Activated CD8-positive, alpha-beta memory T cell treated with anti-CD3 and anti-CD28 coated beads, Interleukin-2, amount 50 U/mL, for 24 hours (primary cell): ENCODE results near the gene SH3BP4.

Source experiments
- DNase-seq: peaks from one replicate; pipeline ENCODE4 v3.0.0-alpha.2; 2020; ENCODE audit errors: extremely low read depth

Gene SH3BP4

DNA sequence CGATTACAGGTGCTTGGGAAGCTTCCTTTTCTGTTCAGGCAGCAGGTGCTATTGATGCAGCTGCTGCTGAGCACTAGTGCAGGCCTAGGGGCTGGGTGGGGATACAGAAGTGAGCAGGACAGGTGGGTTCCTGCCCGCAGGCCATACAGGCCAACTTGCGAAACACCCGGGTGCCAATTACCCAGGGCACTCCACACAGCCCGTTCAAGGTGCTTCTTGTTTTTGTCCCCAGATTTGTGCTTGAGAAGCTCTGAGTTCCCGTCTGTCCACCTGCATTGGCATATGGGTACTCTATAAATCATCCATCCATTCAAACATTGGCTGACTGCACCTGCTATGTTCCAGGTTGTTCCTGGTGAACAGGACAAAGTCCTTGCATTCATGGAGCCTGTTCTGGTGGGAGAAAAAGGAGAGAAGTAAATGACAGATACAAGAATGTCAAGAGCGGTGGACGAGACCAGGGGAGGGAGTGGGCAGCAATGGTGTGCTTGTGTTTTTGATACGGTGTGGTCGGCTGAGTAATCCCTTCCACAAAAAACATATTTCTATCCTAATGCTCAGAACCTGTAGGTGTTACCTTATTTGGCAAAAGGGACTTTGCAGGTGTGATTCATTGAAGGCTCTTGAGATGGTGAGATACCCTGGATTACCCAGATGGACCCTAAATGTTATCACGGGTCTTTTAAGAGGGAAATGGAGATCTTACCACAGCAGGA is 31.4 kb downstream of the SH3BP4 start:
- no peak for DNase-seq

DNA sequence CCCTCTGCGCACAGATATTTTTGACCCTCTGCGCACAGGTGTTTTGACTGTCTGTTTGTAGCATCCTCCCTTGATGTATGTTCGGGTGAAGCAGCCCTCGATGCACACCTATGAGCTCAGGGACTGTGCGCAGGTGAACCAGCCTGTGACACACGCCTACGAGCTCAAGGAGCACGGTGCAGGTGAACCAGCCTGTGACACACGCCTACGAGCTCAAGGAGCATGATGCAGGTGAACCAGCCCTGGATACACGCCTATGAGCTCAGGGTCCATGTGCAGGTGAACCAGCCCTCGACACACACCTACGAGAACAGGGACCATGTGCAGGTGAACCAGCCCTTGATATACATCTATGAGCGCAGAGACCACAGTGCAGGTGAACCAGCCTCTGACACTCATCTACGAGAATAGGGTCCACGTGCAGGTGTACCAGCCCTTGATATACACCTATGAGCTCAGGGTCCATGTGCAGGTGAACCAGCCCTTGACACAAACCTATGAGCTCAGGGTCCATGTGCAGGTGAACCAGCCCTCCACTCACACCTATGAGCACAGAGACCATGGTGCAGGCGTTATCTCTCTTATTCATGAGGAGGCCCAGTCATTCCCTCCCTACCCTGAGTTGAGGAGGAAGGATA is 33.9 kb downstream of the SH3BP4 start:
- DNase-seq, result no peak

- no peak for DNase-seq
Measured at GRCh38 chr2:234986390-234986789, 34.6 kb downstream of the SH3BP4 start.

DNA sequence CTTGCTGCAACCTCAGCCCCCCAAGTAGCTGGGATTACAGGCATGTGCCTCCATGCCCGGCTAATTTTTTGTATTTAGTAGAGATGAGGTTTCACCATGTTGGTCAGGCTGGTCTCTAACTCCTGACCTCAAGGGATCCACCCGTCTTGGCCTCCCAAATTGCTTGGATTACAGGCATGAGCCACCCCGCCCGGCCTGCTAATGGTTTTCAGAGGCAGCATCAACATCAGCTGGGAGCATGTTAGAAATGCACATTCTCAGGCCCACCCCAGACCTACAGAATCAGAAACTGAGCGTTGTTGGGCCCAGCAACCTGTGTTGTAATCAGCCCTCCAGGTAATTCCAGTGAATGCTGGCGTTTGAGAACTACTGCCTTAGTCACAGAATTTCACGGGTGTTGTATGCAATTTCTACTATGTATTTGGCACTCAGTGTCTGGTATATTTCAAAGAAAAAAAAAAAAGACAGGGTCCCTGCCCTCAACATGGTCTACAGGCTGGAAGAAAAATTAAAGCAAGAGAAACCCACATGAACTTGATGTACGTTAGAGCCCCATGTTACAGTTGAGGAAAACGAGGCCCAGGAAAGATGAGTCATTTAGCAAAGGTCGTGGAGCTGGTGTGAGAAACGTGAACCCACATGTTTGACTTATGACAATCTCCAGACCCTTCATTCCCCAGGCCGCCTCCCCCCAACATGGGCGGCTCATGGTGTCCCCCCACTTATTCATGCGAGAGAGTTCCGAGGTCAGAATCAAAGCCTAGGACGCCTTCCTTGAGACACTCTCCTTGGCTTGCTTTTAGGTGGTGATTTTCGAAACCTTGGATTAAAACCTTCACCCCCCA is 35.3 kb downstream of the SH3BP4 start:
- DNase-seq, result no peak

DNA sequence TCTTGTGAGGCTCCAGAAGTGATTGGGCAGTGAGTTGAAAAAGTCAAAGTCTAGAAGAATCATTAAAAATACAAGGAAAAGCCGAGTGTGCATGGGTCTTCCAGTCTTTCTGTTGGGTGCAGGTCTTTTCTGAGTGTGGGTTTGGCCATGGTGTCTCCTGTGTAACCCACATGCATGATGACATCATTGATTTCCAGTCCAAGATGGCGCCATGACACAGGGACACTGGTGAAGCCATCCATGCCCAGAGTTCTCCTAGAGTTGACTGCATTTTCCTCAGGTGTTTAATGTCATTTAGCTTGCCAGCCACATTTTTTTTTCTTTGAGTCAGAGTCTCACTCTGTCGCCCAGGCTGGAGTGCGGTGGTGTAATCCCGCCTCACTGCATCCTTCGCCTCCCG is 35.9 kb downstream of the SH3BP4 start:
- DNase-seq, result no peak

DNA sequence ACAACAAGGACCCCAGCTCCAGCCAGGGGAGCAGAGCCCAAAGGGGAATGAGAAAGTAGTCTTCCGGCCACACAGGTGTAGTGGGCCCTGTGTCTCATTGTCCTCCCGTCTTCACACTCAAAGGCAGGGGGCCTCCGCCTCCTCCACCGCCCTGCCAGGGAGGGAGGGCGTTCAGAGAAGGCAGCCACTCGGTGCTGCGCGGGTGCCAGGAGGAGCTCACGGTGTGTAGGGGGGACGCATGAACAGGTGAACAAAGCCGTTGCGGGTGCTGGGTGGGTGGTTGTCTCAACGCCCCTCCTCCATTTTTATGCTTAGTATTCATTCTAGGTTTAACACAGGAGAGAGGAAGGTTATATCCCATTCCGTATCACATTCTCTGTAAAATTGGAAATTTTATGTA is 36.7 kb downstream of the SH3BP4 start:
- no peak for DNase-seq

DNA sequence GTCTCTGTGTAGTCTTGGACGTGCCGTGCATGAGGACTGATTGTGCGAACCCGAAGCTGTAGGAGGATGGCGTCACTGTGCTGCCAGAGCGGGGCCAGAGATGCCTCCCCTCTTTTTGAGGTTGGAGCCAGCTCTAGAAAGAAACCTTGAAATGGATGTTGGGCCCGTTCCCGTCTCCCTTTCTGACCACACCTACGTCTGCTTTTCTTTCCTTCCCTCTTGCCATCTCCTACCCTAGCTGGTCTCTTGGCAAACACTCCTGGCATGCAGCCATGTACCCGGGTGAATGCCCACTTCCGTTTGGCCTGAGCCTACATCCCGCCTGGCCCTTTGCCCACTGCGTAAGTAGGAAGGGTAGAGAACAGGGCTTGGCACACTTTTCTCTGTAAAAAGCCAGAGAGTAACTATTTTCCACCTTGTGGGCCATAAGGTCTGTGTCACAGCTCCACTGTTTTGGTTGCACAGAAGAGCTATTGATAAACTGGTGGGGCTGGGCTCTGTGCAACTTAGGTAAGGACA is 37.4 kb downstream of the SH3BP4 start:
- DNase-seq, result no peak

DNA sequence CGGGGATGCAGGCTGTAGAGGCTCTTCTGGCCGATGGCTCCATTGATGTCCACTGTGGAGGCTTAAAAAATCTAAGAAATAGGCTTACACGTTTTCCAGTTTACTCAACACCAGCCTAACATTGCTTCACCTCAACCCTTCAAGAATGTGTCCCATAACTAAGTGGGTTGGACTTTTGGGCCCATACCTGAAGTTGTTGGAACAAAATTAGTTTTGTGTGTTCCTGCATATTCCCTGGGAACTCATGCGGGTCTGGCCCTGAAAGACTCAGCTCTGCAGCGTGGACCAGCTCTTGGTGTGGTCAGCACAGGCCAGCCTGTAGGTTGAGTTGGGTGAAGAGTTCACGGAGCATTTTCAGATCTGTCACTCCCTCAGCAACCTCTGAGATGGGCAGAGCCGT is 38.5 kb downstream of the SH3BP4 start:
- DNase-seq, result no peak

DNA sequence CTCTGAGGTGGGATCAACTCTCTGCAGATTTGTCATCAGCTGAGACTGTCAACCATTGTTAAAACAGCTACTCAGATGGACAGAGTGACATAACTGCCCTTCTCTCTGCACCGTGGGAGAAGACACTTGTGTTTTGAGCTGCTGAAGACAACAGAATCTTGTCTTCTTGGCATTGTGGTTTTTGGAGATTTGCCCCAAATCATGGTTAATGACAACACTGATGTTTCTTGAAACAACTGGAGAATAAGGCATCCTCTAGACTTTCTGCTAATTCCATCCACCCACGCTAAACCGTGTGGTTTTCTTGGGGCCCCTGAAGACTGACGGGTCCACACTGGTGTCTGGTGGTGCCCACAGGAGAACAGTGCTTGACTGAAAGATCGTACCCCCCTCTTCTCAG is 39.5 kb downstream of the SH3BP4 start:
- no peak for DNase-seq

DNA sequence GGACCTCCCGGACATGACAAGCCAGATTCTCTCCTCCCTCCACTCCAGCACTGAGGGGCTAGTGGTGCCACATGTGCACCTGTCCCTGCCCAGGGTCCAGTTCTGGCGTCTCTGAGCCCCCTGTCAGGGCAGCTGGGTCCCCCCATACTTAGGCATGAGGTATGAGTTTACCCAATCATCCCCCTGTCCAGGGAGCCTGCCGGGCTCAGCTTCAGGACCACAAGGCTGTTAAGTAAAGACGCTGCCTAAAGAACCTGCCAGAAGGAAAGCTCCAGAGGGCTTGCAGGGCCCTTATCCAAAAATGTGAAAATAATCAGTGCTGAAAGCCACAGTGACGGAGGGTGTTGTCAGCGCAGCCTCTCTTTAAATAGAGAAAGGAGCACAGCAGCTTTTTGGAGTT is 40.0 kb downstream of the SH3BP4 start:
- no peak for DNase-seq

- DNase-seq, result no peak
Measured at GRCh38 chr2:234992196-234992595, 40.4 kb downstream of the SH3BP4 start.

DNA sequence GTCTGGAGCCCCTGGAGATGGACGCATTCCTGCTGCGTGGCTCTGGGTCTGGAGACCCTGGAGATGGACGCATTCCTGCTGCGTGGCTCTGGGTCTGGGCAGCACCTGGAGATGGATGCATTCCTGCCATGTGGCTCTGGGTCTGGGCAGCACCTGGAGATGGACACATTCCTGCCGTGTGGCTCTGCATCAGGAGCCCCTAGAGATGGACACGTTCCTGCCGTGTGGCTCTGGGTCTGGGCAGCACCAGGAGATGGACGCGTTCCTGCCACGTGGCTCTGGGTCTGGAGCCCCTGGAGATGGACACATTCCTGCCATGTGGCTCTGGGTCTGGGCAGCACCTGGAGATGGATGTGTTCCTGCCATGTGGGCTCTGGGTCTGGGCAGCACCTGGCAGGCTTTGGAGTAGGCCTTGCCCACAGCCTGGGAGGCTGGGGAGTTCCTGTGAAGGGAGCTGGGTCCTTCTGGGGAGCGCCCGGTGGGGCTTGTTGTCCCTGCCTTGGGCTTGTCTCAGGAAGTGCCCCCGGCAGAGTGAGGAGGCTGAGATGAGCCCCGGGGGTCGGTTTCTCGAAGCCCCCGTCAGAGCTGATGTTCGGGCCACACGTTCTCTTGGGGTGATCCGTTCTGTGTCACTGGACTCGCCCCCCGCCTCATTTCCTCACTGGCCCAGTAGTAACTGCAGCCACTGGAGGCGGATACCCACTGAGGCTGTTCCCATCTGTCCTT is 41.0 kb downstream of the SH3BP4 start:
- no peak for DNase-seq

DNA sequence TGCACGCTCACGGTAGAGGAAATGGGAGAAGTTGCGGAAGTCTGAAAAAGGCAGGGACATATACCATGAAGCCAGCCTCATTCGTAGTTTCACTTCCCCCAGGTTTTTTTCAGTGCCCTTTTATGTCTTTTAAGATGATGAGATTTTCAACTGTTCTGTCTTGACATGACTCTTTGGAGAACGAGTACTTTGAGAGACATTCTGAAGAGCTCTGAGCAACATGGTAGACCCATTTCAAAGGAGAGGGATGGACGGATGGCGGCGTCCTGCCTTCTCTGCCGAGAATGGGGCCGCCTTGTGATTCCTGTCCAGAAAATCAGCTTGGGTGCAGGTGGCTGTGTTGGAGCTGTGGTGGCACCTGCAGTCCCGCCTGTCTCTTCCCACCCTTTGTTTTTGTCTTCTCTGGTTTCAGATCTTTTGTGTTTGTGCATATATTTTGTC is 41.7 kb downstream of the SH3BP4 start:
- DNase-seq, result no peak

- DNase-seq, result no peak
Measured at GRCh38 chr2:234994438-234995321, 42.9 kb downstream of the SH3BP4 start.

DNA sequence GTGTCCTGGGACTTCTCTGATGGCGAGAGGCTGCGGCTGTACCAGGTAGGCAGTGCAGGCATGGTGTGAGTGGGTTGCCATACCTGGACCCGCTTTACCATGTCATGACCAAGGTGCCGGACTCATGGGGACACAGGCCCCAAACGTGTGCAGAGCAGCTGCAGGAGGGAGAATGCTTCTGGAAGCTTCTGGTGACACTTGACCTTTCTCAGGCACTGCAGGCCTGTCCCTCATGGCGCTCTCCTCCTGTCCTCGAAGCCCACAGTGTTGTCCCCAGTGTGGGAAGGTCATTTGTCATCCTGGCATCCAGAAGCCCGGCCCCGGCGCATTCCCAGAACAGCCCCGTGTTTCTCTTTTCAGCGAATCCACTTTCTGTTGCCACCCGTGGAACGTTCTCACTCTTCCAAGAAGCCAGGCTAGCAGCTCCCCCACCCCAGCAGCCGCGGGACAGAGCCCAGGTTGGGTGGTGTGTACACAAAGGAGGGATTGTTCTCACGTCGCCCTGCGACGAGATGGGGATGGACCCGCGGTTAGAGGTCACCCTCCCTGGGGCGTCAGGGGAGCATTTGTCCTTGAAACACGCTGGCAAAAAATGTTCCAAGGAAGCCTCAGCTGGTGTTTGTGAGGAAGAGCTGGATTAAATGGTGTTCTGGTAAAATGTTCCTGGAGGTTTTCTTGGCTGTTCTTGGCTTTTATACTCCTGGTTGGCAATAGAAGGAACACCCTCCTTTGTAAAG is 43.7 kb downstream of the SH3BP4 start:
- no peak for DNase-seq

GRCh38 chr2:234996069-234996940 is 44.5 kb downstream of the SH3BP4 start:
- no peak for DNase-seq

GRCh38 chr2:234996941-234997270 is 45.1 kb downstream of the SH3BP4 start:
- no peak for DNase-seq

- no peak for DNase-seq
Measured at GRCh38 chr2:234997389-234997788, 45.6 kb downstream of the SH3BP4 start.
